GM23338 (cell line): Measurements from ENCODE around the gene CSTPP1. TPM values are rescaled to one million over a fixed set of nuclear protein-coding genes. Genes with fewer than 3 reads are reported as not detected.

Experiments used
- ATAC-seq: fragments of 200-7000 bp; cut with Tn5 transposase; 3 replicates; pipeline ENCODE4 v1.9.1; 2020
- DNase-seq: peaks from one replicate; pipeline ENCODE4 v3.0.0-alpha.2; 2015; ENCODE audit warnings: low spot score
- H2AFZ ChIP-seq: fragments of 200-600 bp; sonication (generic); 2 replicates; pipeline ENCODE4 v1.8.0; 2016; ENCODE audit warnings: antibody characterized with exemption, mild to moderate bottlenecking, moderate library complexity
- H3F3A ChIP-seq: fragments of 200-600 bp; sonication (generic); replicated peaks from 2 replicates; pipeline ENCODE4 v1.8.0; 2017; ENCODE audit warnings: antibody characterized with exemption, mixed run types, low read depth
- H3K27ac ChIP-seq: fragments of 200-600 bp; sonication (generic); 2 replicates; pipeline ENCODE4 v1.6.1; 2016; ENCODE audit warnings: low read depth
- H3K27me3 ChIP-seq: fragments of 200-600 bp; sonication (generic); 2 replicates; pipeline ENCODE4 v1.8.0; 2016; ENCODE audit warnings: mild to moderate bottlenecking, mixed run types, moderate library complexity; ENCODE audit not compliant: insufficient read depth
- H3K36me3 ChIP-seq: fragments of 200-600 bp; sonication (generic); 2 replicates; pipeline ENCODE4 v1.8.0; 2016; ENCODE audit warnings: mild to moderate bottlenecking; ENCODE audit not compliant: insufficient read depth
- H3K4me1 ChIP-seq: fragments of 200-600 bp; sonication (generic); 2 replicates; pipeline ENCODE4 v1.8.0; 2016; ENCODE audit warnings: mild to moderate bottlenecking, moderate library complexity; ENCODE audit not compliant: insufficient read depth
- H3K4me2 ChIP-seq: fragments of 200-600 bp; sonication (generic); 2 replicates; pipeline ENCODE4 v1.7.1; 2017; ENCODE audit warnings: mixed run types
- H3K4me3 ChIP-seq: fragments of 200-600 bp; sonication (generic); 2 replicates; pipeline ENCODE4 v1.6.1; 2016; ENCODE audit warnings: mixed run types
- H3K79me2 ChIP-seq: fragments of 200-600 bp; sonication (generic); replicated peaks from 2 replicates; pipeline ENCODE4 v1.8.0; 2017; ENCODE audit warnings: mild to moderate bottlenecking; ENCODE audit not compliant: insufficient read depth
- H3K9me2 ChIP-seq: fragments of 200-600 bp; sonication (generic); 2 replicates; pipeline ENCODE4 v1.8.0; 2017; ENCODE audit not compliant: insufficient read depth
- H4K20me1 ChIP-seq: fragments of 200-600 bp; sonication (generic); replicated peaks from 2 replicates; pipeline ENCODE4 v1.8.0; 2017; ENCODE audit warnings: mild to moderate bottlenecking; ENCODE audit not compliant: insufficient read depth
- H3K27ac Mint-ChIP-seq: 2 replicates; pipeline ENCODE4 v1.8.0; 2020; ENCODE audit warnings: inconsistent platforms, mild to moderate bottlenecking, moderate library complexity, mixed read lengths
- H3K27me3 Mint-ChIP-seq: 3 replicates; pipeline ENCODE4 v1.8.0; 2022; ENCODE audit warnings: low read depth, mild to moderate bottlenecking, moderate library complexity, mixed read lengths, inconsistent platforms; ENCODE audit not compliant: insufficient read depth, poor library complexity
- H3K36me3 Mint-ChIP-seq: 3 replicates; pipeline ENCODE4 v1.8.0; 2021; ENCODE audit warnings: low read depth, mild to moderate bottlenecking, inconsistent platforms, moderate library complexity, mixed read lengths
- H3K4me1 Mint-ChIP-seq: 3 replicates; pipeline ENCODE4 v1.8.0; 2020; ENCODE audit warnings: mild to moderate bottlenecking, inconsistent platforms, mixed read lengths
- H3K4me3 Mint-ChIP-seq: 3 replicates; pipeline ENCODE4 v1.8.0; 2021; ENCODE audit warnings: moderate library complexity, mild to moderate bottlenecking, inconsistent platforms, mixed read lengths
- H3K9me3 Mint-ChIP-seq: 3 replicates; pipeline ENCODE4 v1.8.0; 2020; ENCODE audit warnings: moderate library complexity, mild to moderate bottlenecking, inconsistent platforms, mixed read lengths
- CREB1 ChIP-seq: fragments of 250-450 bp; sonication (Bioruptor Pico); IDR thresholded peaks from 2 replicates; pipeline ENCODE4 v1.5.0; 2020; ENCODE audit warnings: low read depth, mild to moderate bottlenecking, moderate library complexity
- EZH2 ChIP-seq: fragments of 200-600 bp; sonication (generic); IDR thresholded peaks from one replicate; pipeline ENCODE4 v1.8.0; 2017; ENCODE audit warnings: antibody characterized with exemption, mild to moderate bottlenecking, low read depth; ENCODE audit not compliant: unreplicated experiment
- EZH2phosphoT487 ChIP-seq: fragments of 200-600 bp; sonication (generic); IDR thresholded peaks from one replicate; pipeline ENCODE4 v1.8.1; 2018; ENCODE audit warnings: antibody characterized with exemption; ENCODE audit not compliant: unreplicated experiment
- JUNB ChIP-seq: IDR thresholded peaks from one replicate; pipeline ENCODE4 v1.6.1; 2016; ENCODE audit warnings: antibody characterized with exemption; ENCODE audit not compliant: unreplicated experiment
- NANOG ChIP-seq: IDR thresholded peaks from 2 replicates; pipeline ENCODE4 v1.6.1; 2016; ENCODE audit warnings: antibody characterized with exemption, borderline replicate concordance
- POLR2AphosphoS5 ChIP-seq: IDR thresholded peaks from 2 replicates; pipeline ENCODE4 v1.6.1; 2016; ENCODE audit warnings: antibody characterized with exemption, low read depth
- STAT1 ChIP-seq: IDR thresholded peaks from one replicate; pipeline ENCODE4 v1.6.1; 2016; ENCODE audit warnings: antibody characterized with exemption; ENCODE audit not compliant: unreplicated experiment
- ZNF114 ChIP-seq: fragments of 250-450 bp; sonication (Bioruptor Pico); IDR thresholded peaks from 2 replicates; pipeline ENCODE4 v1.5.0; 2020; ENCODE audit warnings: mild to moderate bottlenecking, moderate library complexity
- ZNF331 ChIP-seq: fragments of 250-450 bp; sonication (Bioruptor Pico); IDR thresholded peaks from 2 replicates; pipeline ENCODE4 v1.5.0; 2020; ENCODE audit warnings: low read depth, mild to moderate bottlenecking, moderate library complexity
- polyA plus RNA-seq: library from polyadenylated mRNA; unstranded; fragments of >200 nt; fragmentation: Nextera tagmentation; extraction: Ambion mirVana; gene quantifications from 2 replicates; pipeline ENCODE4 v1.2.1, GENCODE V29; 2016
- total RNA-seq: library from RNA; depleted of rRNA; stranded (reverse); fragments of >200 nt; shearing (Covaris generic); gene quantifications from 2 replicates; pipeline ENCODE4 v1.2.3, GENCODE V29; 2014
- TF ChIP-seq, protein P1 (sequence below): IDR thresholded peaks from one replicate; pipeline ENCODE4 v1.6.1; 2018; ENCODE audit warnings: antibody characterized with exemption; ENCODE audit not compliant: unreplicated experiment
- TF ChIP-seq, protein P2 (sequence below): fragments of 250-450 bp; sonication (Bioruptor Pico); IDR thresholded peaks from 2 replicates; pipeline ENCODE4 v1.5.0; 2020; ENCODE audit warnings: mild to moderate bottlenecking, moderate library complexity
- TF ChIP-seq, protein P3 (sequence below), 2 experiments: fragments of 200-600 bp in 1 of 2; sonication (generic) in 1 of 2; conservative IDR thresholded peaks; 2 replicates each; pipeline versions ENCODE4 v1.5.1 to v1.6.1; 2016 to 2017; ENCODE audit warnings: antibody characterized with exemption in 2 of 2, low read depth in 2 of 2, mild to moderate bottlenecking in 2 of 2, moderate library complexity in 1 of 2
- TF ChIP-seq, protein P4 (sequence below): IDR thresholded peaks from 2 replicates; pipeline ENCODE4 v1.6.1; 2016; ENCODE audit warnings: antibody characterized with exemption

Gene CSTPP1
- total and polyA plus RNA-seq, 2 experiments from 2014 or later: 23.5 to 42.6 TPM

DNA sequence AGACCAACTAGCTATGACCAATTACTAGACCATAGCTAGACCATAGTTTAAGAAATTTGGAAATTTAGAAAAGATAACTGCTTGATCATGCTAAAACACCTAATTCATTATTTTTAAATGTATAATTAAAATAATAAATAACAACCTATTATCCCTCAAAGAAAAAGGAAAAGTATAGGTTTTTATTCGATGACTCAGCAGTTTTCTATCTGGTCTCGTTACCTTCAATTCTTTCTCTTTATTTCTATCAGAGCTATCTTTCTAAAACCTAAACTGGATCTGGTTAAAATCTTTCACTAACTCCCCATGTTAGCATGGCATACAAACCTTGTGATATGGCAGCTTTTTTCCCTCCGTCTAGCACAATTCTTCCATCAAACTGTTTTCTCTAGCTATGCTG lies 27.3 kb downstream of the CSTPP1 start:
- H3K27me3 ChIP-seq: no peaks in the 10 kb centered on the region
- no peak overlapping the region for H2AFZ ChIP-seq
- TF ChIP-seq EZH2 (no peak), NANOG (no peak), ZNF114 (CRISPR knock-in tag) (no peak), CREB1 (CRISPR knock-in tag) (no peak), ZNF331 (CRISPR knock-in tag) (no peak), EZH2phosphoT487 (no peak), POLR2AphosphoS5 (no peak), JUNB (no peak), STAT1 (no peak)
- TF ChIP-seq, protein P1, sequence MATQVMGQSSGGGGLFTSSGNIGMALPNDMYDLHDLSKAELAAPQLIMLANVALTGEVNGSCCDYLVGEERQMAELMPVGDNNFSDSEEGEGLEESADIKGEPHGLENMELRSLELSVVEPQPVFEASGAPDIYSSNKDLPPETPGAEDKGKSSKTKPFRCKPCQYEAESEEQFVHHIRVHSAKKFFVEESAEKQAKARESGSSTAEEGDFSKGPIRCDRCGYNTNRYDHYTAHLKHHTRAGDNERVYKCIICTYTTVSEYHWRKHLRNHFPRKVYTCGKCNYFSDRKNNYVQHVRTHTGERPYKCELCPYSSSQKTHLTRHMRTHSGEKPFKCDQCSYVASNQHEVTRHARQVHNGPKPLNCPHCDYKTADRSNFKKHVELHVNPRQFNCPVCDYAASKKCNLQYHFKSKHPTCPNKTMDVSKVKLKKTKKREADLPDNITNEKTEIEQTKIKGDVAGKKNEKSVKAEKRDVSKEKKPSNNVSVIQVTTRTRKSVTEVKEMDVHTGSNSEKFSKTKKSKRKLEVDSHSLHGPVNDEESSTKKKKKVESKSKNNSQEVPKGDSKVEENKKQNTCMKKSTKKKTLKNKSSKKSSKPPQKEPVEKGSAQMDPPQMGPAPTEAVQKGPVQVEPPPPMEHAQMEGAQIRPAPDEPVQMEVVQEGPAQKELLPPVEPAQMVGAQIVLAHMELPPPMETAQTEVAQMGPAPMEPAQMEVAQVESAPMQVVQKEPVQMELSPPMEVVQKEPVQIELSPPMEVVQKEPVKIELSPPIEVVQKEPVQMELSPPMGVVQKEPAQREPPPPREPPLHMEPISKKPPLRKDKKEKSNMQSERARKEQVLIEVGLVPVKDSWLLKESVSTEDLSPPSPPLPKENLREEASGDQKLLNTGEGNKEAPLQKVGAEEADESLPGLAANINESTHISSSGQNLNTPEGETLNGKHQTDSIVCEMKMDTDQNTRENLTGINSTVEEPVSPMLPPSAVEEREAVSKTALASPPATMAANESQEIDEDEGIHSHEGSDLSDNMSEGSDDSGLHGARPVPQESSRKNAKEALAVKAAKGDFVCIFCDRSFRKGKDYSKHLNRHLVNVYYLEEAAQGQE: no peak
- TF ChIP-seq, protein P2, sequence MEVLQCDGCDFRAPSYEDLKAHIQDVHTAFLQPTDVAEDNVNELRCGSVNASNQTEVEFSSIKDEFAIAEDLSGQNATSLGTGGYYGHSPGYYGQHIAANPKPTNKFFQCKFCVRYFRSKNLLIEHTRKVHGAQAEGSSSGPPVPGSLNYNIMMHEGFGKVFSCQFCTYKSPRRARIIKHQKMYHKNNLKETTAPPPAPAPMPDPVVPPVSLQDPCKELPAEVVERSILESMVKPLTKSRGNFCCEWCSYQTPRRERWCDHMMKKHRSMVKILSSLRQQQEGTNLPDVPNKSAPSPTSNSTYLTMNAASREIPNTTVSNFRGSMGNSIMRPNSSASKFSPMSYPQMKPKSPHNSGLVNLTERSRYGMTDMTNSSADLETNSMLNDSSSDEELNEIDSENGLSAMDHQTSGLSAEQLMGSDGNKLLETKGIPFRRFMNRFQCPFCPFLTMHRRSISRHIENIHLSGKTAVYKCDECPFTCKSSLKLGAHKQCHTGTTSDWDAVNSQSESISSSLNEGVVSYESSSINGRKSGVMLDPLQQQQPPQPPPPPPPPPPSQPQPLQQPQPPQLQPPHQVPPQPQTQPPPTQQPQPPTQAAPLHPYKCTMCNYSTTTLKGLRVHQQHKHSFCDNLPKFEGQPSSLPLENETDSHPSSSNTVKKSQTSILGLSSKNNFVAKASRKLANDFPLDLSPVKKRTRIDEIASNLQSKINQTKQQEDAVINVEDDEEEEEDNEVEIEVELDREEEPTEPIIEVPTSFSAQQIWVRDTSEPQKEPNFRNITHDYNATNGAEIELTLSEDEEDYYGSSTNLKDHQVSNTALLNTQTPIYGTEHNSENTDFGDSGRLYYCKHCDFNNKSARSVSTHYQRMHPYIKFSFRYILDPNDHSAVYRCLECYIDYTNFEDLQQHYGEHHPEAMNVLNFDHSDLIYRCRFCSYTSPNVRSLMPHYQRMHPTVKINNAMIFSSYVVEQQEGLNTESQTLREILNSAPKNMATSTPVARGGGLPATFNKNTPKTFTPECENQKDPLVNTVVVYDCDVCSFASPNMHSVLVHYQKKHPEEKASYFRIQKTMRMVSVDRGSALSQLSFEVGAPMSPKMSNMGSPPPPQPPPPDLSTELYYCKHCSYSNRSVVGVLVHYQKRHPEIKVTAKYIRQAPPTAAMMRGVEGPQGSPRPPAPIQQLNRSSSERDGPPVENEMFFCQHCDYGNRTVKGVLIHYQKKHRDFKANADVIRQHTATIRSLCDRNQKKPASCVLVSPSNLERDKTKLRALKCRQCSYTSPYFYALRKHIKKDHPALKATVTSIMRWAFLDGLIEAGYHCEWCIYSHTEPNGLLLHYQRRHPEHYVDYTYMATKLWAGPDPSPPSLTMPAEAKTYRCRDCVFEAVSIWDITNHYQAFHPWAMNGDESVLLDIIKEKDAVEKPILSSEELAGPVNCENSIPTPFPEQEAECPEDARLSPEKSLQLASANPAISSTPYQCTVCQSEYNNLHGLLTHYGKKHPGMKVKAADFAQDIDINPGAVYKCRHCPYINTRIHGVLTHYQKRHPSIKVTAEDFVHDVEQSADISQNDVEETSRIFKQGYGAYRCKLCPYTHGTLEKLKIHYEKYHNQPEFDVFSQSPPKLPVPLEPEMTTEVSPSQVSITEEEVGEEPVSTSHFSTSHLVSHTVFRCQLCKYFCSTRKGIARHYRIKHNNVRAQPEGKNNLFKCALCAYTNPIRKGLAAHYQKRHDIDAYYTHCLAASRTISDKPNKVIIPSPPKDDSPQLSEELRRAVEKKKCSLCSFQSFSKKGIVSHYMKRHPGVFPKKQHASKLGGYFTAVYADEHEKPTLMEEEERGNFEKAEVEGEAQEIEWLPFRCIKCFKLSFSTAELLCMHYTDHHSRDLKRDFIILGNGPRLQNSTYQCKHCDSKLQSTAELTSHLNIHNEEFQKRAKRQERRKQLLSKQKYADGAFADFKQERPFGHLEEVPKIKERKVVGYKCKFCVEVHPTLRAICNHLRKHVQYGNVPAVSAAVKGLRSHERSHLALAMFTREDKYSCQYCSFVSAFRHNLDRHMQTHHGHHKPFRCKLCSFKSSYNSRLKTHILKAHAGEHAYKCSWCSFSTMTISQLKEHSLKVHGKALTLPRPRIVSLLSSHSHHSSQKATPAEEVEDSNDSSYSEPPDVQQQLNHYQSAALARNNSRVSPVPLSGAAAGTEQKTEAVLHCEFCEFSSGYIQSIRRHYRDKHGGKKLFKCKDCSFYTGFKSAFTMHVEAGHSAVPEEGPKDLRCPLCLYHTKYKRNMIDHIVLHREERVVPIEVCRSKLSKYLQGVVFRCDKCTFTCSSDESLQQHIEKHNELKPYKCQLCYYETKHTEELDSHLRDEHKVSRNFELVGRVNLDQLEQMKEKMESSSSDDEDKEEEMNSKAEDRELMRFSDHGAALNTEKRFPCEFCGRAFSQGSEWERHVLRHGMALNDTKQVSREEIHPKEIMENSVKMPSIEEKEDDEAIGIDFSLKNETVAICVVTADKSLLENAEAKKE (CRISPR knock-in tag): no peak
- TF ChIP-seq, protein P3, sequence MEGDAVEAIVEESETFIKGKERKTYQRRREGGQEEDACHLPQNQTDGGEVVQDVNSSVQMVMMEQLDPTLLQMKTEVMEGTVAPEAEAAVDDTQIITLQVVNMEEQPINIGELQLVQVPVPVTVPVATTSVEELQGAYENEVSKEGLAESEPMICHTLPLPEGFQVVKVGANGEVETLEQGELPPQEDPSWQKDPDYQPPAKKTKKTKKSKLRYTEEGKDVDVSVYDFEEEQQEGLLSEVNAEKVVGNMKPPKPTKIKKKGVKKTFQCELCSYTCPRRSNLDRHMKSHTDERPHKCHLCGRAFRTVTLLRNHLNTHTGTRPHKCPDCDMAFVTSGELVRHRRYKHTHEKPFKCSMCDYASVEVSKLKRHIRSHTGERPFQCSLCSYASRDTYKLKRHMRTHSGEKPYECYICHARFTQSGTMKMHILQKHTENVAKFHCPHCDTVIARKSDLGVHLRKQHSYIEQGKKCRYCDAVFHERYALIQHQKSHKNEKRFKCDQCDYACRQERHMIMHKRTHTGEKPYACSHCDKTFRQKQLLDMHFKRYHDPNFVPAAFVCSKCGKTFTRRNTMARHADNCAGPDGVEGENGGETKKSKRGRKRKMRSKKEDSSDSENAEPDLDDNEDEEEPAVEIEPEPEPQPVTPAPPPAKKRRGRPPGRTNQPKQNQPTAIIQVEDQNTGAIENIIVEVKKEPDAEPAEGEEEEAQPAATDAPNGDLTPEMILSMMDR (conservative IDR thresholded peaks at IDR 0.05; ENCODE audit: low read depth in 2 of 2): no peak
- TF ChIP-seq, protein P4, sequence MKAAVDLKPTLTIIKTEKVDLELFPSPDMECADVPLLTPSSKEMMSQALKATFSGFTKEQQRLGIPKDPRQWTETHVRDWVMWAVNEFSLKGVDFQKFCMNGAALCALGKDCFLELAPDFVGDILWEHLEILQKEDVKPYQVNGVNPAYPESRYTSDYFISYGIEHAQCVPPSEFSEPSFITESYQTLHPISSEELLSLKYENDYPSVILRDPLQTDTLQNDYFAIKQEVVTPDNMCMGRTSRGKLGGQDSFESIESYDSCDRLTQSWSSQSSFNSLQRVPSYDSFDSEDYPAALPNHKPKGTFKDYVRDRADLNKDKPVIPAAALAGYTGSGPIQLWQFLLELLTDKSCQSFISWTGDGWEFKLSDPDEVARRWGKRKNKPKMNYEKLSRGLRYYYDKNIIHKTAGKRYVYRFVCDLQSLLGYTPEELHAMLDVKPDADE: no peak
- no peaks in the 10 kb centered on the region for H3K79me2 ChIP-seq
- no peaks in the 10 kb centered on the region; the same call in 1 of the 3 replicates for H3K9me3 Mint-ChIP-seq
- no peaks in the 10 kb centered on the region for H3K4me1 ChIP-seq
- no peak overlapping the region for H3K4me2 ChIP-seq
- peaks cover 24% of the 10 kb centered on the region for H3K36me3 Mint-ChIP-seq
- no peak overlapping the region for H3K27ac ChIP-seq
- no peaks in the 10 kb centered on the region for H3K36me3 ChIP-seq
- peaks cover 3% of the 10 kb centered on the region for H3K27me3 Mint-ChIP-seq
- no peaks in the 10 kb centered on the region; the same call in 2 of the 3 replicates for H3K4me1 Mint-ChIP-seq
- H3K27ac Mint-ChIP-seq: peak overlapping the region; percentile 75
- no peaks in the 10 kb centered on the region for H3K9me2 ChIP-seq
- no peak for ATAC-seq
- no peaks in the 10 kb centered on the region for H4K20me1 ChIP-seq
- H3K4me3 Mint-ChIP-seq: no peak overlapping the region
- no peak for DNase-seq
- H3F3A ChIP-seq: no peaks in the 10 kb centered on the region
- no peak overlapping the region for H3K4me3 ChIP-seq
